ENCODE measurements around the gene CHMP2B. TPM values are rescaled to one million over a fixed set of nuclear protein-coding genes. Genes with fewer than 3 reads are reported as not detected.

Gene CHMP2B
- total and polyA plus RNA-seq, 4 donors: 12.6 to 49.5 (median 15.5) TPM

DNA sequence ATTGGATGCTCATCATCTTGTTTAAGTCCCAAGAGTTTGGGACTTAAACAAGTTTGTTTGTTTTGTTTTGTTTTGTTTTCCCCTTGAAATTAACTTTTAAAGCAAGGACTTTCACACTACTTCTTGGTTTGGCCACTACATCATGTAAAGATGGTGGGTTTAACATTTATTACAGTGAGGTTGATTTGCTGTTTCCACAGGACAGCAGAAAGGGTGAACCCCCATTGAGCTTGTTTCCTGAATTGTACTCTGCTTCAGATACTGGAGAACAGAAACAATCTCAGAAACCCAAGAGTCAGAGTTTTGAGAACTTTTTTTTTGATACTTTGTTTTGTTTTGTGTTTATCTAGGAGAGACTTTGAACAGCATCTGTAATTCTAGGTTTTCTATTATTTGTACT is 42.6 kb downstream of the CHMP2B start (continued):
- TF ChIP-seq, protein P1, sequence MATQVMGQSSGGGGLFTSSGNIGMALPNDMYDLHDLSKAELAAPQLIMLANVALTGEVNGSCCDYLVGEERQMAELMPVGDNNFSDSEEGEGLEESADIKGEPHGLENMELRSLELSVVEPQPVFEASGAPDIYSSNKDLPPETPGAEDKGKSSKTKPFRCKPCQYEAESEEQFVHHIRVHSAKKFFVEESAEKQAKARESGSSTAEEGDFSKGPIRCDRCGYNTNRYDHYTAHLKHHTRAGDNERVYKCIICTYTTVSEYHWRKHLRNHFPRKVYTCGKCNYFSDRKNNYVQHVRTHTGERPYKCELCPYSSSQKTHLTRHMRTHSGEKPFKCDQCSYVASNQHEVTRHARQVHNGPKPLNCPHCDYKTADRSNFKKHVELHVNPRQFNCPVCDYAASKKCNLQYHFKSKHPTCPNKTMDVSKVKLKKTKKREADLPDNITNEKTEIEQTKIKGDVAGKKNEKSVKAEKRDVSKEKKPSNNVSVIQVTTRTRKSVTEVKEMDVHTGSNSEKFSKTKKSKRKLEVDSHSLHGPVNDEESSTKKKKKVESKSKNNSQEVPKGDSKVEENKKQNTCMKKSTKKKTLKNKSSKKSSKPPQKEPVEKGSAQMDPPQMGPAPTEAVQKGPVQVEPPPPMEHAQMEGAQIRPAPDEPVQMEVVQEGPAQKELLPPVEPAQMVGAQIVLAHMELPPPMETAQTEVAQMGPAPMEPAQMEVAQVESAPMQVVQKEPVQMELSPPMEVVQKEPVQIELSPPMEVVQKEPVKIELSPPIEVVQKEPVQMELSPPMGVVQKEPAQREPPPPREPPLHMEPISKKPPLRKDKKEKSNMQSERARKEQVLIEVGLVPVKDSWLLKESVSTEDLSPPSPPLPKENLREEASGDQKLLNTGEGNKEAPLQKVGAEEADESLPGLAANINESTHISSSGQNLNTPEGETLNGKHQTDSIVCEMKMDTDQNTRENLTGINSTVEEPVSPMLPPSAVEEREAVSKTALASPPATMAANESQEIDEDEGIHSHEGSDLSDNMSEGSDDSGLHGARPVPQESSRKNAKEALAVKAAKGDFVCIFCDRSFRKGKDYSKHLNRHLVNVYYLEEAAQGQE (IDR thresholded peaks at IDR 0.05): no peak
- TF ChIP-seq, protein P2, sequence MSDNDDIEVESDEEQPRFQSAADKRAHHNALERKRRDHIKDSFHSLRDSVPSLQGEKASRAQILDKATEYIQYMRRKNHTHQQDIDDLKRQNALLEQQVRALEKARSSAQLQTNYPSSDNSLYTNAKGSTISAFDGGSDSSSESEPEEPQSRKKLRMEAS (IDR thresholded peaks at IDR 0.05): no peak
- no peak for TF ChIP-seq EGR1 (IDR thresholded peaks at IDR 0.05; ENCODE audit: low read depth in 2 of 2)
- TF ChIP-seq NR2F2 (IDR thresholded peaks at IDR 0.05): no peak
- no peak for TF ChIP-seq FOXA1 (IDR thresholded peaks at IDR 0.05)
- TF ChIP-seq JUND (IDR thresholded peaks at IDR 0.05): no peak
- no peak for TF ChIP-seq FOXA2 (IDR thresholded peaks at IDR 0.05)

DNA sequence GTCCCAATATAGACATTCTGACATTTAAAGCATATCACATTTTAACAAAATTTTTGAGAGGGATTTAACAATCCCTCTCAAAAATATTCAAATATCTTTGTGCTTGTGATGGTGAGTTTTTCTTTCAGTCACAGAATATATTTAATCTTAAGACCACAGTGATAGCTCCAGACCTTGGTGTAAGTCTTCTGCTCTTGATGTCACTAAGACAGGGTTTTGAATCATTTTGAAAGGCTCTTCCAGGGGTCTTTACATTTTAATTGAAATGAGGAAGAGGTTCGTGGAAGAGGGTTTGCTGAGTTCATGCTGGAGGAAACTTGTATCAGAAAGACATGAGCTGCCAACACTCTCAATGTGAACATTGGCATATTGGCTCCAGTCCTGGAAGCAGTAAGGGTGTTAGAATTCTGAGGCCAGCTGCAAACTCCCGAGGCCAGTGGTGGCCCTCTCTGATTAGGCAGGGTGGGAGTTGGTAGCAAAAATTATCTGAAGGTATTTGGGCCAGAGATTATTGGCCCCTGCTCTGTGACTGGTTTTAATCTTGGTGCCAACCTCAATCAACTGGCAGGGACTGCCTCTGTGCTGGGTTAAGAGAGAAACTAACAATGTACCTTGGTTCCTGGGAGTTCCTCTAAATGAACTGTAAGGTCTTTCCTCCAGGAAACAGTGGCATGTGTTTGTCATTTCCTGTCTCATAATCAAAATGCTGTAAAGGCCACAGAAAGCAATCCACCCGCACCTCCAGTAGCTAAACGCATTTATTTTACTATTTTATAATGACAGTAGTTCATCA is 44.0 kb downstream of the CHMP2B start:
- WGBS: 61% methylated on average over 4 of the region's 4 CpGs
- Histone ChIP-seq H3K36me3 (ENCODE audit: control insufficient read depth in 4 of 4, insufficient read depth in 3 of 4, low read depth in 1 of 4, low read length in 3 of 4) (no peaks in the 10 kb centered on the region), H3K4me3 (ENCODE audit: low read depth in 1 of 3, low read length in 3 of 3) (no peak overlapping the region), H3K27ac (ENCODE audit: low read depth in 1 of 2, low read length in 2 of 2) (no peak overlapping the region), H3K9me3 (ENCODE audit: control insufficient read depth in 4 of 4, low read length in 3 of 4) (no peaks in the 10 kb centered on the region), H3K27me3 (ENCODE audit: control insufficient read depth in 4 of 4, insufficient read depth in 4 of 4, low read length in 3 of 4) (no peaks in the 10 kb centered on the region), H3K4me1 (ENCODE audit: control insufficient read depth in 4 of 4, insufficient read depth in 4 of 4, low read length in 3 of 4) (peaks cover 0 to 9% (median 1%) of the 10 kb centered on the region in 4 donors), H3K9ac (ENCODE audit: low read depth in 1 of 2, low read length in 2 of 2) (no peak overlapping the region)
- no peak for DNase-seq (ENCODE audit: low spot score)
- TF ChIP-seq, protein P2 (IDR thresholded peaks at IDR 0.05): no peak
- no peak for TF ChIP-seq HNF4G (IDR thresholded peaks at IDR 0.05)
- no peak for TF ChIP-seq EGR1 (IDR thresholded peaks at IDR 0.05; ENCODE audit: low read depth in 2 of 2)
- TF ChIP-seq HNF4A (conservative IDR thresholded peaks at IDR 0.05): no peak
- TF ChIP-seq SP1 (IDR thresholded peaks at IDR 0.05): no peak
- no peak for TF ChIP-seq FOXA2 (IDR thresholded peaks at IDR 0.05)
- no peak for TF ChIP-seq NR2F2 (IDR thresholded peaks at IDR 0.05)
- TF ChIP-seq RAD21 (IDR thresholded peaks at IDR 0.05): no peak
- TF ChIP-seq FOXA1 (IDR thresholded peaks at IDR 0.05): no peak
- no peak for TF ChIP-seq JUND (IDR thresholded peaks at IDR 0.05)
- TF ChIP-seq, protein P3, sequence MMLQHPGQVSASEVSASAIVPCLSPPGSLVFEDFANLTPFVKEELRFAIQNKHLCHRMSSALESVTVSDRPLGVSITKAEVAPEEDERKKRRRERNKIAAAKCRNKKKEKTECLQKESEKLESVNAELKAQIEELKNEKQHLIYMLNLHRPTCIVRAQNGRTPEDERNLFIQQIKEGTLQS (IDR thresholded peaks at IDR 0.05): no peak
- no peak for TF ChIP-seq YY1 (IDR thresholded peaks at IDR 0.05)
- TF ChIP-seq, protein P4, sequence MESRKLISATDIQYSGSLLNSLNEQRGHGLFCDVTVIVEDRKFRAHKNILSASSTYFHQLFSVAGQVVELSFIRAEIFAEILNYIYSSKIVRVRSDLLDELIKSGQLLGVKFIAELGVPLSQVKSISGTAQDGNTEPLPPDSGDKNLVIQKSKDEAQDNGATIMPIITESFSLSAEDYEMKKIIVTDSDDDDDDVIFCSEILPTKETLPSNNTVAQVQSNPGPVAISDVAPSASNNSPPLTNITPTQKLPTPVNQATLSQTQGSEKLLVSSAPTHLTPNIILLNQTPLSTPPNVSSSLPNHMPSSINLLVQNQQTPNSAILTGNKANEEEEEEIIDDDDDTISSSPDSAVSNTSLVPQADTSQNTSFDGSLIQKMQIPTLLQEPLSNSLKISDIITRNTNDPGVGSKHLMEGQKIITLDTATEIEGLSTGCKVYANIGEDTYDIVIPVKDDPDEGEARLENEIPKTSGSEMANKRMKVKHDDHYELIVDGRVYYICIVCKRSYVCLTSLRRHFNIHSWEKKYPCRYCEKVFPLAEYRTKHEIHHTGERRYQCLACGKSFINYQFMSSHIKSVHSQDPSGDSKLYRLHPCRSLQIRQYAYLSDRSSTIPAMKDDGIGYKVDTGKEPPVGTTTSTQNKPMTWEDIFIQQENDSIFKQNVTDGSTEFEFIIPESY (IDR thresholded peaks at IDR 0.05): no peak

All from liver (tissue), 9 donors.